HG03457 (cell line): ENCODE results near the gene MOB2.

ENCODE experiments used
- ATAC-seq: cut with Tn5 transposase; IDR thresholded peaks from one replicate; pipeline ENCODE4 v1.9.1; 2021; ENCODE audit warnings: moderate number of reproducible peaks; ENCODE audit not compliant: unreplicated experiment

Gene MOB2

GRCh38 chr11:1459219-1459575, 27.4 kb downstream of the MOB2 start:
- ATAC-seq: no peak

GRCh38 chr11:1458340-1459218, 28.0 kb downstream of the MOB2 start:
- ATAC-seq: no peak

- no peak for ATAC-seq
Measured at GRCh38 chr11:1457856-1458255, 28.7 kb downstream of the MOB2 start.

- ATAC-seq: no peak
Measured at GRCh38 chr11:1457326-1457680, 29.3 kb downstream of the MOB2 start.

GRCh38 chr11:1456596-1457325, 29.8 kb downstream of the MOB2 start:
- no peak for ATAC-seq

GRCh38 chr11:1456176-1456575, 30.4 kb downstream of the MOB2 start:
- ATAC-seq: no peak

- no peak for ATAC-seq
Measured at GRCh38 chr11:1455763-1456060, 30.9 kb downstream of the MOB2 start.

- no peak for ATAC-seq
Measured at GRCh38 chr11:1455032-1455762, 31.4 kb downstream of the MOB2 start.

- no peak for ATAC-seq
Measured at GRCh38 chr11:1454576-1454975, 32.0 kb downstream of the MOB2 start.

GRCh38 chr11:1453611-1454034, 33.0 kb downstream of the MOB2 start:
- ATAC-seq: no peak

- ATAC-seq: no peak
Measured at GRCh38 chr11:1452744-1453143, 33.8 kb downstream of the MOB2 start.

GRCh38 chr11:1451781-1452470, 34.7 kb downstream of the MOB2 start:
- no peak for ATAC-seq

- no peak for ATAC-seq
Measured at GRCh38 chr11:1450949-1451710, 35.4 kb downstream of the MOB2 start.

- no peak for ATAC-seq
Measured at GRCh38 chr11:1450344-1450875, 36.2 kb downstream of the MOB2 start.

GRCh38 chr11:1449490-1450243, 36.9 kb downstream of the MOB2 start:
- ATAC-seq: no peak

- no peak for ATAC-seq
Measured at GRCh38 chr11:1448882-1449281, 37.7 kb downstream of the MOB2 start.

- ATAC-seq: no peak
Measured at GRCh38 chr11:1447845-1448825, 38.4 kb downstream of the MOB2 start.

- ATAC-seq: no peak
Measured at GRCh38 chr11:1446623-1447022, 40.0 kb downstream of the MOB2 start.
